Common myeloid progenitor, CD34-positive (primary cell): ENCODE data around the gene HIF1A.

Experiments used
- CTCF ChIA-PET: fragments of 350-600 bp; sonication (Branson Sonifier 250); formaldehyde crosslinking; loops from one replicate; lab custom pipeline; 2021; ENCODE audit warnings: antibody characterized with exemption; lab: Charles Lee
- POLR2A ChIA-PET: fragments of 350-600 bp; sonication (Branson Sonifier 250); formaldehyde crosslinking; loops from one replicate; lab custom pipeline; 2021; ENCODE audit warnings: antibody characterized with exemption; lab: Charles Lee
- DNase-seq, 3 donors: peaks; one replicate each; pipeline versions ENCODE4 v3.0.0 to v3.0.0-alpha.2; 2013
- H3K27ac ChIP-seq, 2 experiments: 1 replicate in 1 of 2; 2 replicates in 1 of 2; pipeline ENCODE4 v1.7.0; 2013; ENCODE audit warnings: inconsistent platforms in 2 of 2, low read length in 2 of 2, mild to moderate bottlenecking in 2 of 2, low read depth in 1 of 2, moderate library complexity in 1 of 2; ENCODE audit not compliant: severe bottlenecking in 2 of 2, insufficient read depth in 1 of 2, poor library complexity in 1 of 2
- H3K27me3 ChIP-seq, 5 experiments: replicated peaks in 2 of 5; 1 replicate in 3 of 5; 2 replicates in 2 of 5; pipeline versions ENCODE4 v1.6.1 to v1.7.0; 2013; ENCODE audit warnings: low read length in 4 of 5, mild to moderate bottlenecking in 2 of 5, moderate library complexity in 2 of 5, inconsistent platforms in 1 of 5; ENCODE audit not compliant: insufficient read depth in 5 of 5, control insufficient read depth in 4 of 5
- H3K36me3 ChIP-seq, 4 experiments: 1 replicate in 2 of 4; 2 replicates in 2 of 4; pipeline versions ENCODE4 v1.6.1 to v1.7.0; 2013; ENCODE audit warnings: low read length in 3 of 4, control low read depth in 1 of 4, mild to moderate bottlenecking in 1 of 4; ENCODE audit not compliant: control insufficient read depth in 4 of 4, insufficient read depth in 4 of 4
- H3K4me1 ChIP-seq, 4 experiments: 1 replicate in 3 of 4; 2 replicates in 1 of 4; pipeline versions ENCODE4 v1.6.1 to v1.7.1; 2013; ENCODE audit warnings: low read length in 3 of 4, mild to moderate bottlenecking in 3 of 4, control low read depth in 1 of 4, inconsistent platforms in 1 of 4, moderate library complexity in 1 of 4; ENCODE audit not compliant: control insufficient read depth in 4 of 4, insufficient read depth in 4 of 4; ENCODE audit errors: control extremely low read depth in 1 of 4
- H3K4me3 ChIP-seq, 7 experiments: 1 replicate in 4 of 7; 2 replicates in 3 of 7; pipeline versions ENCODE4 v1.5.1 to v1.7.0; 2013; ENCODE audit warnings: mild to moderate bottlenecking in 7 of 7, low read length in 6 of 7, moderate library complexity in 6 of 7, inconsistent platforms in 2 of 7, low read depth in 2 of 7, control low read depth in 1 of 7; ENCODE audit not compliant: insufficient read depth in 4 of 7, control insufficient read depth in 1 of 7; ENCODE audit errors: extremely low read depth in 1 of 7
- H3K9me3 ChIP-seq, 5 experiments: 1 replicate in 4 of 5; 2 replicates in 1 of 5; pipeline versions ENCODE4 v1.6.1 to v1.7.1; 2013; ENCODE audit warnings: low read length in 4 of 5, mild to moderate bottlenecking in 2 of 5, inconsistent platforms in 1 of 5, low read depth in 1 of 5, moderate library complexity in 1 of 5; ENCODE audit not compliant: control insufficient read depth in 4 of 5, insufficient read depth in 2 of 5; ENCODE audit errors: control extremely low read depth in 1 of 5
- WGBS: methylation state at CpG from one replicate; pipeline ENCODE4 v1.1.5; 2013; ENCODE audit not compliant: insufficient coverage; 5-methylcytosine and 5-hydroxymethylcytosine counted together

HIF1A gene

GRCh38 chr14:61765225-61765943 is 70.1 kb downstream of the HIF1A start:
- CTCF ChIA-PET, result interaction anchor here (1.0 kb wide), 1 partner anchor 22 kb away, joined by 3 read pairs; no protein-coding TSS in a partner anchor
- DNase-seq, result no peak
- H3K36me3 ChIP-seq, result peaks cover 3 to 34% (median 10%) of the 10 kb centered on the region in 4 experiments
- no peaks in the 10 kb centered on the region for H3K9me3 ChIP-seq
- H3K4me1 ChIP-seq, result peaks cover 5 to 28% (median 20%) of the 10 kb centered on the region in 4 experiments
- no peak overlapping the region for H3K4me3 ChIP-seq
- 80% methylated on average over 8 of the region's 15 CpGs for WGBS
- H3K27ac ChIP-seq, result no peak overlapping the region
- POLR2A ChIA-PET, result no interaction called here
- no peaks in the 10 kb centered on the region for H3K27me3 ChIP-seq

- Histone ChIP-seq H3K27ac (no peak overlapping the region), H3K27me3 (no peaks in the 10 kb centered on the region), H3K4me1 (peaks cover 5 to 28% (median 20%) of the 10 kb centered on the region in 4 experiments), H3K9me3 (no peaks in the 10 kb centered on the region), H3K36me3 (peaks cover 4 to 38% (median 11%) of the 10 kb centered on the region in 4 experiments), H3K4me3 (no peak overlapping the region)
- DNase-seq, result no peak
- WGBS, result 86% methylated on average over 2 of the region's 5 CpGs
- ChIA-PET CTCF (no interaction called here), POLR2A (no interaction called here)
These were observed 70.8 kb downstream of the HIF1A start for GRCh38 chr14:61766151-61766550.

- no peak for DNase-seq
- no peaks in the 10 kb centered on the region for H3K27me3 ChIP-seq
- POLR2A ChIA-PET, result no interaction called here
- peaks cover 2 to 13% (median 10%) of the 10 kb centered on the region in 4 experiments for H3K4me1 ChIP-seq
- H3K4me3 ChIP-seq, result no peak overlapping the region
- H3K9me3 ChIP-seq, result no peaks in the 10 kb centered on the region
- peaks cover 8 to 57% (median 22%) of the 10 kb centered on the region in 4 experiments for H3K36me3 ChIP-seq
- no CpG with 5 or more reads among the region's 3 CpGs for WGBS
- CTCF ChIA-PET, result interaction anchor here (1.1 kb wide), 1 partner anchor 9 kb away, joined by 3 read pairs; no protein-coding TSS in a partner anchor
- no peak overlapping the region for H3K27ac ChIP-seq
These were observed 72.9 kb downstream of the HIF1A start for GRCh38 chr14:61768240-61768639.

GRCh38 chr14:61769893-61770292 is 74.6 kb downstream of the HIF1A start:
- DNase-seq, result no peak
- H3K36me3 ChIP-seq, result peaks cover 12 to 63% (median 24%) of the 10 kb centered on the region in 4 experiments
- H3K9me3 ChIP-seq, result no peaks in the 10 kb centered on the region
- ChIA-PET POLR2A (interaction anchor here (0.6 kb wide), 1 partner anchor 21 kb away, joined by 3 read pairs; no protein-coding TSS in a partner anchor), CTCF (no interaction called here)
- no peak overlapping the region for H3K27ac ChIP-seq
- H3K27me3 ChIP-seq, result no peaks in the 10 kb centered on the region
- H3K4me1 ChIP-seq, result peaks cover 0 to 3% (median 0%) of the 10 kb centered on the region in 4 experiments
- WGBS, result no CpG with 5 or more reads among the region's 3 CpGs
- H3K4me3 ChIP-seq, result no peak overlapping the region

- DNase-seq, result no peak
- Histone ChIP-seq H3K27me3 (no peaks in the 10 kb centered on the region), H3K36me3 (peaks cover 16 to 63% (median 42%) of the 10 kb centered on the region in 4 experiments), H3K9me3 (no peaks in the 10 kb centered on the region), H3K27ac (no peak overlapping the region), H3K4me3 (no peak overlapping the region), H3K4me1 (no peaks in the 10 kb centered on the region)
- CTCF ChIA-PET, result no interaction called here
- POLR2A ChIA-PET, result no interaction called here
- WGBS, result 100% methylated on average over 1 of the region's 1 CpG
These were observed 79.5 kb downstream of the HIF1A start for GRCh38 chr14:61774861-61775260.

- Histone ChIP-seq H3K4me1 (no peaks in the 10 kb centered on the region), H3K9me3 (no peaks in the 10 kb centered on the region), H3K36me3 (peaks cover 9 to 66% (median 33%) of the 10 kb centered on the region in 4 experiments), H3K4me3 (no peak overlapping the region), H3K27ac (no peak overlapping the region), H3K27me3 (no peaks in the 10 kb centered on the region)
- POLR2A ChIA-PET, result no interaction called here
- no peak for DNase-seq
- WGBS, result 80% methylated on average over 1 of the region's 3 CpGs
- CTCF ChIA-PET, result interaction anchor here (1.2 kb wide), 1 partner anchor 9 kb away, joined by 3 read pairs; no protein-coding TSS in a partner anchor
These were observed 84.8 kb downstream of the HIF1A start for GRCh38 chr14:61780125-61780524.

GRCh38 chr14:61797309-61797708 is 102.0 kb downstream of the HIF1A start:
- no peaks in the 10 kb centered on the region for H3K4me1 ChIP-seq
- ChIA-PET POLR2A (no interaction called here), CTCF (interaction anchor here (0.6 to 1.0 kb wide), 3 partner anchors 219 to 517 kb away, joined by 3 read pairs; no protein-coding TSS in a partner anchor)
- no peak overlapping the region for H3K4me3 ChIP-seq
- H3K36me3 ChIP-seq, result peaks cover 2 to 22% (median 6%) of the 10 kb centered on the region in 4 experiments
- 94% methylated on average over 5 of the region's 5 CpGs for WGBS
- no peaks in the 10 kb centered on the region for H3K9me3 ChIP-seq
- no peak for DNase-seq
- H3K27me3 ChIP-seq, result no peaks in the 10 kb centered on the region
- H3K27ac ChIP-seq, result no peak overlapping the region
